ENCODE results near the gene CAMK2B.

DNA sequence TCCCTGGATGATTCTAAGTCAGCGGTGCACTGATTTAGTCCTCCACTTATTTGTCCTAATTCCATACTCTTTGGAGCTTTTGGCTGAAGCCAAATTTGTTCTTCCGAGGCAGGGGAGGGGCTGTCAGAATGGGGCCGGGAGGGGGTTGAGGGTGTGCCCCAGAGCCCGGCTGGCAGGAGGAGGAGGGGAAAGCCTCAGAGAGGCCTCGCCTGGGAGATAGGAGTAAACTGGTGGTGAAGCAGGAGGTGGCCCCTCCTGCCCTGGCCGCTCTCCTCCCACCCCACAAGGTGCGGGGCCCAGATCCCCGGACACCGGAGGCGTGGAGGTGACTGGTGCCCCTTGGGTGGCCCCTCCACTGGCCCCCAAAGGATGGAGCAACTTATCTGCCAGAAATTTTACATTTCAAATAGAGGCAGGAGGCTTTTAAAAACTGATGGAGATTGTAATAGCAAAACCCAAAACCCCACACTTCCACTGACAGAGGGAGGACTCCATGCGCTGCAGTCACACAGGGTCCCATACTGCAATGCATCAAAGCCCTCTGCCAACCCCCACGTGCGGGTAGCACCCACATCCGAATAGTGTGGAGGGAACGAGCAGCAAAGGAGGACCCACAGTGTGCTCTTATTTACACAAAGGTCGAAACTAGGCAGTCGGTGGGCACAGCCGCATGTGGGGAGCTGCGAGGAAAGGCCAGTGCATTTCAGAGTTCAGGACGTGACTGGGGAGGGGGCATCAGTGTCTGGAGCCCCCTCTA is 61.9 kb downstream of the CAMK2B start:
- TF ChIP-seq, protein P1, sequence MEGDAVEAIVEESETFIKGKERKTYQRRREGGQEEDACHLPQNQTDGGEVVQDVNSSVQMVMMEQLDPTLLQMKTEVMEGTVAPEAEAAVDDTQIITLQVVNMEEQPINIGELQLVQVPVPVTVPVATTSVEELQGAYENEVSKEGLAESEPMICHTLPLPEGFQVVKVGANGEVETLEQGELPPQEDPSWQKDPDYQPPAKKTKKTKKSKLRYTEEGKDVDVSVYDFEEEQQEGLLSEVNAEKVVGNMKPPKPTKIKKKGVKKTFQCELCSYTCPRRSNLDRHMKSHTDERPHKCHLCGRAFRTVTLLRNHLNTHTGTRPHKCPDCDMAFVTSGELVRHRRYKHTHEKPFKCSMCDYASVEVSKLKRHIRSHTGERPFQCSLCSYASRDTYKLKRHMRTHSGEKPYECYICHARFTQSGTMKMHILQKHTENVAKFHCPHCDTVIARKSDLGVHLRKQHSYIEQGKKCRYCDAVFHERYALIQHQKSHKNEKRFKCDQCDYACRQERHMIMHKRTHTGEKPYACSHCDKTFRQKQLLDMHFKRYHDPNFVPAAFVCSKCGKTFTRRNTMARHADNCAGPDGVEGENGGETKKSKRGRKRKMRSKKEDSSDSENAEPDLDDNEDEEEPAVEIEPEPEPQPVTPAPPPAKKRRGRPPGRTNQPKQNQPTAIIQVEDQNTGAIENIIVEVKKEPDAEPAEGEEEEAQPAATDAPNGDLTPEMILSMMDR (IDR thresholded peaks at IDR 0.05) = no peak
- no peak for TF ChIP-seq POLR2AphosphoS5 (IDR thresholded peaks at IDR 0.05)

Data from sigmoid colon (tissue), 4 donors.